HUES6 (cell line): ENCODE data around the gene NRROS.

ENCODE experiments used
- H3K27ac ChIP-seq: 2 replicates; pipeline ENCODE4 v1.7.0; 2013; ENCODE audit warnings: low read depth, mild to moderate bottlenecking, low read length, inconsistent platforms
- H3K27me3 ChIP-seq: 2 replicates; pipeline ENCODE4 v1.6.1; 2013; ENCODE audit warnings: low read length; ENCODE audit not compliant: control insufficient read depth, insufficient read depth
- H3K36me3 ChIP-seq: 2 replicates; pipeline ENCODE4 v1.6.1; 2013; ENCODE audit warnings: low read length; ENCODE audit not compliant: control insufficient read depth, insufficient read depth
- H3K4me1 ChIP-seq: 2 replicates; pipeline ENCODE4 v1.6.1; 2013; ENCODE audit warnings: low read length; ENCODE audit not compliant: control insufficient read depth, insufficient read depth
- H3K4me3 ChIP-seq: 2 replicates; pipeline ENCODE4 v1.5.1; 2013; ENCODE audit warnings: low read depth, low read length
- H3K9ac ChIP-seq: one replicate; pipeline ENCODE4 v1.6.1; 2013; ENCODE audit warnings: mild to moderate bottlenecking, low read length
- H3K9me3 ChIP-seq: 2 replicates; pipeline ENCODE4 v1.6.1; 2013; ENCODE audit warnings: low read depth, low read length; ENCODE audit not compliant: control insufficient read depth, insufficient read depth

NRROS gene

GRCh38 chr3:196708467-196708866 is 69.0 kb downstream of the NRROS start:
- H3K4me1 ChIP-seq, result no peaks in the 10 kb centered on the region
- H3K36me3 ChIP-seq, result no peaks in the 10 kb centered on the region
- no peak overlapping the region for H3K9ac ChIP-seq
- H3K4me3 ChIP-seq, result no peak overlapping the region
- no peaks in the 10 kb centered on the region for H3K9me3 ChIP-seq
- no peak overlapping the region for H3K27ac ChIP-seq
- no peaks in the 10 kb centered on the region for H3K27me3 ChIP-seq
